Neuronal stem cell (in vitro differentiated cells): ENCODE data around the gene SCAMP1.

Source experiments
- DNase-seq: peaks from one replicate; pipeline ENCODE4 v3.0.0-alpha.2; 2013; ENCODE audit warnings: low spot score
- H2AFZ ChIP-seq: one replicate; pipeline ENCODE4 v1.6.1; 2013; ENCODE audit warnings: mild to moderate bottlenecking, low read length, inconsistent platforms
- H2AK5ac ChIP-seq: 2 replicates; pipeline ENCODE4 v1.6.1; 2013; ENCODE audit warnings: low read depth, mild to moderate bottlenecking, inconsistent platforms, low read length, moderate library complexity, mixed read lengths
- H2BK120ac ChIP-seq: 2 replicates; pipeline ENCODE4 v1.6.1; 2013; ENCODE audit warnings: low read depth, mild to moderate bottlenecking, inconsistent platforms, low read length, moderate library complexity, mixed read lengths
- H2BK12ac ChIP-seq: one replicate; pipeline ENCODE4 v1.6.1; 2013; ENCODE audit warnings: low read length, inconsistent platforms
- H2BK15ac ChIP-seq: 2 replicates; pipeline ENCODE4 v1.6.1; 2013; ENCODE audit warnings: mild to moderate bottlenecking, low read length, inconsistent platforms, mixed read lengths
- H2BK5ac ChIP-seq: one replicate; pipeline ENCODE4 v1.6.1; 2013; ENCODE audit warnings: inconsistent platforms, mild to moderate bottlenecking, low read length, moderate library complexity
- H3K14ac ChIP-seq: one replicate; pipeline ENCODE4 v1.6.1; 2013; ENCODE audit warnings: low read length, inconsistent platforms
- H3K18ac ChIP-seq: 2 replicates; pipeline ENCODE4 v1.6.1; 2013; ENCODE audit warnings: low read length, inconsistent platforms
- H3K23ac ChIP-seq: 2 replicates; pipeline ENCODE4 v1.6.1; 2013; ENCODE audit warnings: low read depth, mild to moderate bottlenecking, mixed read lengths, low read length, inconsistent platforms; ENCODE audit not compliant: poor library complexity
- H3K27ac ChIP-seq: replicated peaks from 3 replicates; pipeline ENCODE4 v1.5.1; 2013; ENCODE audit warnings: low read length, inconsistent platforms
- H3K27me3 ChIP-seq, 3 experiments: 2 replicates each; pipeline ENCODE4 v1.6.1; 2013; ENCODE audit warnings: low read length in 3 of 3, mild to moderate bottlenecking in 2 of 3, inconsistent platforms in 1 of 3, low read depth in 1 of 3, mixed read lengths in 1 of 3, moderate library complexity in 1 of 3; ENCODE audit not compliant: control insufficient read depth in 3 of 3, insufficient read depth in 3 of 3
- H3K36me3 ChIP-seq, 2 donors: replicated peaks in 1 of 2; 2 replicates each; pipeline ENCODE4 v1.6.1; 2013; ENCODE audit warnings: low read length in 2 of 2; ENCODE audit not compliant: control insufficient read depth in 2 of 2, insufficient read depth in 2 of 2
- H3K4ac ChIP-seq: 2 replicates; pipeline ENCODE4 v1.6.1; 2013; ENCODE audit warnings: inconsistent platforms, mild to moderate bottlenecking, low read length, moderate library complexity
- H3K4me1 ChIP-seq, 2 donors: 1 replicate in 1 of 2; 2 replicates in 1 of 2; pipeline ENCODE4 v1.6.1; 2013; ENCODE audit warnings: low read length in 2 of 2, low read depth in 1 of 2; ENCODE audit not compliant: control insufficient read depth in 2 of 2, insufficient read depth in 1 of 2
- H3K4me2 ChIP-seq: one replicate; pipeline ENCODE4 v1.6.1; 2013; ENCODE audit warnings: mild to moderate bottlenecking, low read length, inconsistent platforms; ENCODE audit not compliant: insufficient read depth, poor library complexity, severe bottlenecking
- H3K4me3 ChIP-seq, 2 donors: 2 replicates each; pipeline ENCODE4 v1.5.1; 2013; ENCODE audit warnings: low read length in 2 of 2, mild to moderate bottlenecking in 2 of 2, inconsistent platforms in 1 of 2, moderate library complexity in 1 of 2
- H3K79me1 ChIP-seq: one replicate; pipeline ENCODE4 v1.6.1; 2013; ENCODE audit warnings: low read depth, mild to moderate bottlenecking, inconsistent platforms, low read length, moderate library complexity
- H3K9ac ChIP-seq: one replicate; pipeline ENCODE4 v1.6.1; 2013; ENCODE audit warnings: mild to moderate bottlenecking, low read depth, low read length, inconsistent platforms; ENCODE audit not compliant: poor library complexity
- H3K9me3 ChIP-seq, 2 donors: replicated peaks in 1 of 2; 2 replicates each; pipeline versions ENCODE3 to v1.6.1; 2013; ENCODE audit warnings: low read length in 2 of 2, mild to moderate bottlenecking in 2 of 2, inconsistent platforms in 1 of 2, low read depth in 1 of 2, mixed read lengths in 1 of 2, moderate library complexity in 1 of 2; ENCODE audit not compliant: control insufficient read depth in 2 of 2, insufficient read depth in 1 of 2
- H4K8ac ChIP-seq: one replicate; pipeline ENCODE4 v1.6.1; 2013; ENCODE audit warnings: low read depth, mild to moderate bottlenecking, inconsistent platforms, low read length, moderate library complexity
- H4K91ac ChIP-seq: one replicate; pipeline ENCODE4 v1.6.1; 2013; ENCODE audit warnings: low read length, low read depth, mild to moderate bottlenecking, inconsistent platforms; ENCODE audit not compliant: poor library complexity
- WGBS, 2 donors: extraction: QIAGEN DNeasy Blood & Tissue Kit; methylation state at CpG; one replicate each; pipeline ENCODE4 v1.1.7; 2013; ENCODE audit warnings: missing lambda C conversion rate in 2 of 2, mixed read lengths in 1 of 2; ENCODE audit not compliant: insufficient read length in 2 of 2, insufficient replicate concordance in 1 of 2; ENCODE audit errors: extremely low coverage in 2 of 2; 5-methylcytosine and 5-hydroxymethylcytosine counted together

The SCAMP1 gene

GRCh38 chr5:78490709-78491485, 130.5 kb downstream of the SCAMP1 start:
- H2BK5ac ChIP-seq, result no peak overlapping the region
- H3K79me1 ChIP-seq, result no peaks in the 10 kb centered on the region
- no peak overlapping the region for H3K18ac ChIP-seq
- H3K4ac ChIP-seq, result no peak overlapping the region
- no peak overlapping the region for H4K91ac ChIP-seq
- no peak overlapping the region for H3K4me3 ChIP-seq
- no peak overlapping the region for H2BK15ac ChIP-seq
- no peak overlapping the region for H3K14ac ChIP-seq
- no peak overlapping the region for H4K8ac ChIP-seq
- peaks cover 5 to 13% of the 10 kb centered on the region in 2 donors for H3K4me1 ChIP-seq
- no peaks in the 10 kb centered on the region for H3K27me3 ChIP-seq
- peaks cover 4 to 42% of the 10 kb centered on the region in 2 donors for H3K36me3 ChIP-seq
- no peak overlapping the region for H2AK5ac ChIP-seq
- H2AFZ ChIP-seq, result no peak overlapping the region
- H3K23ac ChIP-seq, result no peak overlapping the region
- no peak overlapping the region for H3K4me2 ChIP-seq
- no peak overlapping the region for H2BK12ac ChIP-seq
- no peaks in the 10 kb centered on the region for H3K9me3 ChIP-seq
- no CpG with 5 or more reads among the region's 4 CpGs for WGBS, 2 donors
- no peak overlapping the region for H2BK120ac ChIP-seq
- no peak overlapping the region for H3K27ac ChIP-seq
- DNase-seq, result no peak
- no peak overlapping the region for H3K9ac ChIP-seq

- H3K9ac ChIP-seq, result no peak overlapping the region
- H2BK5ac ChIP-seq, result no peak overlapping the region
- no peak overlapping the region for H2AFZ ChIP-seq
- no peaks in the 10 kb centered on the region for H3K27me3 ChIP-seq
- WGBS, 2 donors, result no CpG with 5 or more reads among the region's 2 CpGs
- no peak overlapping the region for H3K4me2 ChIP-seq
- DNase-seq, result no peak
- no peak overlapping the region for H2BK15ac ChIP-seq
- H3K4me3 ChIP-seq, result no peak overlapping the region
- no peaks in the 10 kb centered on the region for H3K9me3 ChIP-seq
- no peak overlapping the region for H2AK5ac ChIP-seq
- no peak overlapping the region for H2BK120ac ChIP-seq
- no peak overlapping the region for H4K8ac ChIP-seq
- H4K91ac ChIP-seq, result no peak overlapping the region
- H3K27ac ChIP-seq, result no peak overlapping the region
- no peaks in the 10 kb centered on the region for H3K79me1 ChIP-seq
- H3K14ac ChIP-seq, result no peak overlapping the region
- peaks cover 11 to 16% of the 10 kb centered on the region in 2 donors for H3K4me1 ChIP-seq
- H3K23ac ChIP-seq, result no peak overlapping the region
- H3K4ac ChIP-seq, result no peak overlapping the region
- no peak overlapping the region for H3K18ac ChIP-seq
- peaks cover 4 to 30% of the 10 kb centered on the region in 2 donors for H3K36me3 ChIP-seq
- H2BK12ac ChIP-seq, result no peak overlapping the region
Measured at GRCh38 chr5:78492224-78492623, 131.8 kb downstream of the SCAMP1 start.

DNA sequence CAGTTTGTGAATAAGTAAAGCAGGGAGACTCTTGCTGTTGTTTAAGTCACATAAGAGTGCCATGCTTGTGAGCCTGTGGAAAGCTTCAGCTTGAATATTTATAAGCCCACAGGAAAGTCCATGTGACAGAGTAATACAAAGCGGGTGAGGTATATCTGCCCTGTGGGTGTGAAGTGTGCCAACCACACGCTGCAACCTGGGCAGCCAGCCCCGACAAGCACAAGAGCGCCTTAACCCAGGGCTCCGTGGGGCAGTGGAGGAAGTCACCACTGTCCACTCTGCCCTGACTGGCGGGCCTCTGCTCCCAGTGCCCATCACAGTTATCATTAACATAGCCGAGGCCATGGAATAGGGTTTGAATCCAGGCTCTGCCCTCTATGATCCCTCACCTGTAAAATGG, 132.2 kb downstream of the SCAMP1 start:
- Histone ChIP-seq H3K9ac (no peak overlapping the region), H2BK5ac (no peak overlapping the region), H3K23ac (peak overlapping the region; percentile 52), H3K27ac (no peak overlapping the region), H3K4me3 (no peak overlapping the region), H4K8ac (no peak overlapping the region), H3K4ac (no peak overlapping the region), H3K9me3 (no peaks in the 10 kb centered on the region), H3K18ac (no peak overlapping the region), H2AK5ac (no peak overlapping the region), H2AFZ (no peak overlapping the region), H3K4me2 (no peak overlapping the region), H2BK12ac (no peak overlapping the region), H3K79me1 (no peaks in the 10 kb centered on the region), H4K91ac (no peak overlapping the region), H3K36me3 (peaks cover 4 to 26% of the 10 kb centered on the region in 2 donors), H3K4me1 (peaks cover 11 to 16% of the 10 kb centered on the region in 2 donors), H3K27me3 (no peaks in the 10 kb centered on the region), H2BK15ac (no peak overlapping the region), H3K14ac (no peak overlapping the region), H2BK120ac (no peak overlapping the region)
- WGBS, 2 donors, result no CpG with 5 or more reads among the region's 7 CpGs
- DNase-seq, result no peak

DNA sequence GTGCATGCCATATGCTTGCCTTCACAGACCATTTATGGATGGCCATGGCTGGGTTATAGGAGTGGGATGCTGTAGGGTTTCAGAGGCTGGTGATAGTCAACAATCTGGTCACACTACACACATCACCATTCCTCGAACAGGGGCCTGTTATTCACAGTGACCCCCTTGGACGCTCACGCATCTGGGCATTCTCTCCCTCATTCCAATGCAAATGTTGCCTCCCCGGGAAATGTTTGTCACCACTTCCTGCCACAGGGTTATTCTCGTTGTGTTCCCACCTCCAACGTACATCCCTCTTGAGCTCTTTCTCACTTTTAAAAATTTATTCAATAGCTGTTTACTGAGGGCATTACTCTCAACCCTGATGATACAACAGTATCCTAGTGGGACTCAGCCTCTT, 135.4 kb downstream of the SCAMP1 start:
- no peak overlapping the region for H3K14ac ChIP-seq
- no peak overlapping the region for H4K91ac ChIP-seq
- no peak overlapping the region for H2BK12ac ChIP-seq
- no peaks in the 10 kb centered on the region for H3K9me3 ChIP-seq
- WGBS, 2 donors, result no CpG with 5 or more reads among the region's 6 CpGs
- H2BK5ac ChIP-seq, result no peak overlapping the region
- no peak overlapping the region for H3K27ac ChIP-seq
- no peaks in the 10 kb centered on the region for H3K79me1 ChIP-seq
- H2AFZ ChIP-seq, result no peak overlapping the region
- no peak overlapping the region for H3K4me3 ChIP-seq
- H3K23ac ChIP-seq, result no peak overlapping the region
- H3K27me3 ChIP-seq, result no peaks in the 10 kb centered on the region
- H2BK120ac ChIP-seq, result no peak overlapping the region
- H4K8ac ChIP-seq, result no peak overlapping the region
- no peak for DNase-seq
- no peak overlapping the region for H3K18ac ChIP-seq
- H3K36me3 ChIP-seq, result no peaks in the 10 kb centered on the region
- H2BK15ac ChIP-seq, result no peak overlapping the region
- H2AK5ac ChIP-seq, result no peak overlapping the region
- H3K9ac ChIP-seq, result no peak overlapping the region
- H3K4me2 ChIP-seq, result no peak overlapping the region
- H3K4me1 ChIP-seq, result peaks cover 11 to 15% of the 10 kb centered on the region in 2 donors
- no peak overlapping the region for H3K4ac ChIP-seq
